ENCODE results near the gene HECW1. TPM values are rescaled to one million over a fixed set of nuclear protein-coding genes. Genes with fewer than 3 reads are reported as not detected.

Gene HECW1
- total and polyA plus RNA-seq, 2 donors (not counting 1 experiment from before 2014, with no cell fraction given) = not detected

DNA sequence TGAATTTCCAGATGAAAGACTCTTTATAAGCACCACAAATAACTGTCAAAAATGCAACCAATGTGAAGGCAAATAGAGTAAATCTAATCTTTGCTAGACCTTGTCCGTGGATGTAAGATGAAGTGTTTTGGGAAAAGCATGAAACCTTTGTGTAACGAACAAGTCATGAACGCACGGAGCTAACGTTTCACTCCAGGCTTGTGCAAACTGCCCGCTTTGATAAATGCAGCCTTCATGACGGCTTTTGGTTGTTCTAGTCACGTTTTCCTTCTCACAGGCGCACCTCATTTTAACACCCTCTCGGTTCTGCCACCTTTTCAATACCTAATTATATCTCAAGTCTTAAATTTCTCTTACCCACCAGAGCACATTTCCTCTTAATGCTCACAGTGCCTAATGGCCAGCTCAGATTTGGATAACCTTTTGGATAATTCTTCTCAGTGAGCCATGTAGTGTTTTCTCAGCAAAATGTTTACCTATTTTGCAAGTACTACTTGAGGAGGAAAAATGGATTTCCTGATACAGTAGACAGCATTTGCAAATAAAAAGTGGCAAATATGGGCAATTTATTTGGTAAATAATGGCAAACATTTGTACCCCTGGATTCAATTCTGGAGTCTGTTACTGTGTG, 63.2 kb downstream of the HECW1 start:
- intact Hi-C loops (cut with micrococcal nuclease) = no loop called here
- H3K4me1 ChIP-seq (ENCODE audit: control insufficient read depth in 2 of 2, insufficient read depth in 2 of 2, low read length in 2 of 2) = no peaks in the 10 kb centered on the region
- Mint-ChIP-seq H3K9me3 (ENCODE audit: insufficient read depth) (no peaks in the 10 kb centered on the region), H3K4me3 (no peak overlapping the region), H3K27me3 (no peaks in the 10 kb centered on the region), H3K4me1 (no peaks in the 10 kb centered on the region), H3K27ac (no peak overlapping the region)
- no peaks in the 10 kb centered on the region for H3K27me3 ChIP-seq (replicated peaks in 1 of 4; ENCODE audit: control extremely low read depth in 1 of 4, control insufficient read depth in 3 of 4, insufficient read depth in 4 of 4, low read length in 3 of 4)
- no peak for TF ChIP-seq EZH2 (IDR thresholded peaks at IDR 0.05; ENCODE audit: borderline replicate concordance, insufficient read depth, low read depth, low read length, poor library complexity, severe bottlenecking)
- TF ChIP-seq, protein P1, sequence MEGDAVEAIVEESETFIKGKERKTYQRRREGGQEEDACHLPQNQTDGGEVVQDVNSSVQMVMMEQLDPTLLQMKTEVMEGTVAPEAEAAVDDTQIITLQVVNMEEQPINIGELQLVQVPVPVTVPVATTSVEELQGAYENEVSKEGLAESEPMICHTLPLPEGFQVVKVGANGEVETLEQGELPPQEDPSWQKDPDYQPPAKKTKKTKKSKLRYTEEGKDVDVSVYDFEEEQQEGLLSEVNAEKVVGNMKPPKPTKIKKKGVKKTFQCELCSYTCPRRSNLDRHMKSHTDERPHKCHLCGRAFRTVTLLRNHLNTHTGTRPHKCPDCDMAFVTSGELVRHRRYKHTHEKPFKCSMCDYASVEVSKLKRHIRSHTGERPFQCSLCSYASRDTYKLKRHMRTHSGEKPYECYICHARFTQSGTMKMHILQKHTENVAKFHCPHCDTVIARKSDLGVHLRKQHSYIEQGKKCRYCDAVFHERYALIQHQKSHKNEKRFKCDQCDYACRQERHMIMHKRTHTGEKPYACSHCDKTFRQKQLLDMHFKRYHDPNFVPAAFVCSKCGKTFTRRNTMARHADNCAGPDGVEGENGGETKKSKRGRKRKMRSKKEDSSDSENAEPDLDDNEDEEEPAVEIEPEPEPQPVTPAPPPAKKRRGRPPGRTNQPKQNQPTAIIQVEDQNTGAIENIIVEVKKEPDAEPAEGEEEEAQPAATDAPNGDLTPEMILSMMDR (IDR thresholded peaks at IDR 0.05) = no peak
- POLR2A ChIA-PET = no interaction called here
- no peak overlapping the region for H3K27ac ChIP-seq (ENCODE audit: low read length in 2 of 2)
- H3K79me2 ChIP-seq (ENCODE audit: control insufficient read depth, insufficient read depth, low read length) = no peaks in the 10 kb centered on the region
- H2AFZ ChIP-seq (ENCODE audit: insufficient read depth, low read depth, low read length, poor library complexity, severe bottlenecking) = no peak overlapping the region
- H3K4me3 ChIP-seq (ENCODE audit: control extremely low read depth in 1 of 5, extremely low read depth in 1 of 5, insufficient read depth in 1 of 5, low read depth in 2 of 5, low read length in 4 of 5) = no peak overlapping the region
- no peaks in the 10 kb centered on the region for H3K36me3 ChIP-seq (replicated peaks in 1 of 2; ENCODE audit: control extremely low read depth in 1 of 2, control insufficient read depth in 1 of 2, extremely low read depth in 1 of 2, insufficient read depth in 2 of 2, low read length in 1 of 2)
- WGBS (ENCODE audit: insufficient coverage) = 78% methylated on average over 9 of the region's 10 CpGs
- no peak for ATAC-seq (ENCODE audit: low read depth)
- H3K9ac ChIP-seq (ENCODE audit: low read length) = no peak overlapping the region
- no peaks in the 10 kb centered on the region for H3K9me3 ChIP-seq (ENCODE audit: control extremely low read depth in 1 of 3, control insufficient read depth in 2 of 3, insufficient read depth in 1 of 3, low read length in 2 of 3)
- CTCF ChIA-PET = no interaction called here
- H4K20me1 ChIP-seq (ENCODE audit: control insufficient read depth, insufficient read depth, low read length, poor library complexity, severe bottlenecking) = no peaks in the 10 kb centered on the region
- no peak overlapping the region for H3K4me2 ChIP-seq (replicated peaks; ENCODE audit: low read depth, low read length, poor library complexity, severe bottlenecking)
- DNase-seq = no peak

GRCh38 chr7:43179393-43179792, 66.9 kb downstream of the HECW1 start:
- no peaks in the 10 kb centered on the region for H3K4me1 ChIP-seq (ENCODE audit: control insufficient read depth in 2 of 2, insufficient read depth in 2 of 2, low read length in 2 of 2)
- ChIA-PET POLR2A (no interaction called here), CTCF (no interaction called here)
- H3K4me3 ChIP-seq (ENCODE audit: control extremely low read depth in 1 of 5, extremely low read depth in 1 of 5, insufficient read depth in 1 of 5, low read depth in 2 of 5, low read length in 4 of 5) = no peak overlapping the region
- H3K4me2 ChIP-seq (replicated peaks; ENCODE audit: low read depth, low read length, poor library complexity, severe bottlenecking) = no peak overlapping the region
- WGBS (ENCODE audit: insufficient coverage) = no CpG with 5 or more reads among the region's 2 CpGs
- no peak overlapping the region for H3K27ac ChIP-seq (ENCODE audit: low read length in 2 of 2)
- Mint-ChIP-seq H3K4me1 (no peaks in the 10 kb centered on the region), H3K27me3 (peaks cover 5% of the 10 kb centered on the region), H3K9me3 (ENCODE audit: insufficient read depth) (no peaks in the 10 kb centered on the region), H3K27ac (no peak overlapping the region), H3K4me3 (no peak overlapping the region)
- no peak overlapping the region for H3K9ac ChIP-seq (ENCODE audit: low read length)
- no peak for ATAC-seq (ENCODE audit: low read depth)
- no peaks in the 10 kb centered on the region for H3K9me3 ChIP-seq (ENCODE audit: control extremely low read depth in 1 of 3, control insufficient read depth in 2 of 3, insufficient read depth in 1 of 3, low read length in 2 of 3)
- H3K36me3 ChIP-seq (replicated peaks in 1 of 2; ENCODE audit: control extremely low read depth in 1 of 2, control insufficient read depth in 1 of 2, extremely low read depth in 1 of 2, insufficient read depth in 2 of 2, low read length in 1 of 2) = no peaks in the 10 kb centered on the region
- no peak overlapping the region for H2AFZ ChIP-seq (ENCODE audit: insufficient read depth, low read depth, low read length, poor library complexity, severe bottlenecking)
- no peak for DNase-seq
- intact Hi-C loops (cut with micrococcal nuclease) = no loop called here
- TF ChIP-seq, protein P1 (IDR thresholded peaks at IDR 0.05) = no peak
- TF ChIP-seq EZH2 (IDR thresholded peaks at IDR 0.05; ENCODE audit: borderline replicate concordance, insufficient read depth, low read depth, low read length, poor library complexity, severe bottlenecking) = no peak
- no peaks in the 10 kb centered on the region for H3K79me2 ChIP-seq (ENCODE audit: control insufficient read depth, insufficient read depth, low read length)
- H3K27me3 ChIP-seq (replicated peaks in 1 of 4; ENCODE audit: control extremely low read depth in 1 of 4, control insufficient read depth in 3 of 4, insufficient read depth in 4 of 4, low read length in 3 of 4) = no peaks in the 10 kb centered on the region
- no peaks in the 10 kb centered on the region for H4K20me1 ChIP-seq (ENCODE audit: control insufficient read depth, insufficient read depth, low read length, poor library complexity, severe bottlenecking)

Data from B cell (primary cell).